Right lobe of liver (tissue), 4 donors: Measurements from ENCODE around the gene AKT3.

Experiments
- POLR2A ChIP-seq: fragments of 450-650 bp; IDR thresholded peaks from one replicate; pipeline ENCODE4 v1.6.1; 2017; ENCODE audit warnings: antibody characterized with exemption, mild to moderate bottlenecking
- TF ChIP-seq, protein P1 (sequence below), 4 donors: fragments of 200-600 bp in 3 of 4; fragments of 450-650 bp in 1 of 4; IDR thresholded peaks; one replicate each; pipeline versions ENCODE4 v1.5.1 to v1.8.0; 2016 to 2022; ENCODE audit warnings: antibody characterized with exemption in 4 of 4, mild to moderate bottlenecking in 2 of 4
- donor health status: DM: no; HTN: no; CAD: no.
- donor health status: DM: no; HTN: no; CAD: no.
- donor health status: DM: no; HTN: yes; CAD: no.

DNA sequence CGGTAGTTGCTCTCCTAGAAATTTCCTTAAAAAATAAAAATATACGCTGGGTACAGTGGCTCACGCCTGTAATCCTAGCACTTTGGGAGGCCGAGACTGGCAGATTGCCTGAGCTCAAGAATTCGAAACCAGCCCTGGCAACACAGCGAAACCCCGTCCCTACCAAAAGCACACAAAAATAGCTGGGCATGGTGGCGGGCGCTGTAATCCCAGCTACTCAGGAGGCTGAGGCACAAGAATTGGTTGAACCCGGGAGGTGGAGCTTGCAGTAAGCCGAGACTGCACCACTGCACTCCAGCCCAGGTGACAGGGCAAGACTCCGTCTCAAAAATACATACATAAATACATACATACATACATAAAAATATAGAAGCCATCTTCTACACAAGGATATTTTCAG is 262.8 kb downstream of the AKT3 start:
- TF ChIP-seq, protein P1, sequence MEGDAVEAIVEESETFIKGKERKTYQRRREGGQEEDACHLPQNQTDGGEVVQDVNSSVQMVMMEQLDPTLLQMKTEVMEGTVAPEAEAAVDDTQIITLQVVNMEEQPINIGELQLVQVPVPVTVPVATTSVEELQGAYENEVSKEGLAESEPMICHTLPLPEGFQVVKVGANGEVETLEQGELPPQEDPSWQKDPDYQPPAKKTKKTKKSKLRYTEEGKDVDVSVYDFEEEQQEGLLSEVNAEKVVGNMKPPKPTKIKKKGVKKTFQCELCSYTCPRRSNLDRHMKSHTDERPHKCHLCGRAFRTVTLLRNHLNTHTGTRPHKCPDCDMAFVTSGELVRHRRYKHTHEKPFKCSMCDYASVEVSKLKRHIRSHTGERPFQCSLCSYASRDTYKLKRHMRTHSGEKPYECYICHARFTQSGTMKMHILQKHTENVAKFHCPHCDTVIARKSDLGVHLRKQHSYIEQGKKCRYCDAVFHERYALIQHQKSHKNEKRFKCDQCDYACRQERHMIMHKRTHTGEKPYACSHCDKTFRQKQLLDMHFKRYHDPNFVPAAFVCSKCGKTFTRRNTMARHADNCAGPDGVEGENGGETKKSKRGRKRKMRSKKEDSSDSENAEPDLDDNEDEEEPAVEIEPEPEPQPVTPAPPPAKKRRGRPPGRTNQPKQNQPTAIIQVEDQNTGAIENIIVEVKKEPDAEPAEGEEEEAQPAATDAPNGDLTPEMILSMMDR (IDR thresholded peaks at IDR 0.05), result no peak
- no peak for TF ChIP-seq POLR2A
